DMS53 (cell line): Measurements from ENCODE around the gene HP1BP3.
A peak's percentile ranks its signal among the peaks of the same experiment; 100 is the strongest.
"Not testable (repeated sequence)": the region's sequence is repeated elsewhere in the genome, so short reads cannot be mapped to it uniquely, and the experiment has no call there.

Source experiments
- DNase-seq: peaks from one replicate; lab custom pipeline; 2025; lab: John Stamatoyannopoulos, UW

HP1BP3 gene

GRCh38 chr1:20726932-20727745, 60.0 kb downstream of the HP1BP3 start:
- no peak for DNase-seq

GRCh38 chr1:20726118-20726911, 60.8 kb downstream of the HP1BP3 start:
- no peak for DNase-seq

GRCh38 chr1:20725189-20726117, 61.7 kb downstream of the HP1BP3 start:
- DNase-seq, result peak; percentile 35

- no peak for DNase-seq
These were observed 62.5 kb downstream of the HP1BP3 start for GRCh38 chr1:20724364-20725188.

- no peak for DNase-seq
These were observed 63.4 kb downstream of the HP1BP3 start for GRCh38 chr1:20723537-20724363.

GRCh38 chr1:20723159-20723536, 64.0 kb downstream of the HP1BP3 start:
- no peak for DNase-seq

GRCh38 chr1:20721117-20722061, 65.7 kb downstream of the HP1BP3 start:
- DNase-seq, result no peak

- DNase-seq, result no peak
These were observed 66.4 kb downstream of the HP1BP3 start for GRCh38 chr1:20720631-20721091.

- DNase-seq, result no peak
These were observed 67.1 kb downstream of the HP1BP3 start for GRCh38 chr1:20719871-20720620.

GRCh38 chr1:20719261-20719660, 67.8 kb downstream of the HP1BP3 start:
- DNase-seq, result no peak

GRCh38 chr1:20718343-20718882, 68.7 kb downstream of the HP1BP3 start:
- DNase-seq, result not testable (repeated sequence)

GRCh38 chr1:20717452-20718342, 69.4 kb downstream of the HP1BP3 start, which contains the start of gene KIF17:
Gene KIF17, minus strand, starts transcription at chr1:20718007. Its CDS starts 301 bp downstream, at chr1:20717706.
- peak; percentile 90 for DNase-seq

GRCh38 chr1:20716232-20716631, 70.9 kb downstream of the HP1BP3 start:
- peak; percentile 49 for DNase-seq

GRCh38 chr1:20715406-20715805, 71.7 kb downstream of the HP1BP3 start:
- no peak for DNase-seq

- no peak for DNase-seq
These were observed 73.7 kb downstream of the HP1BP3 start for GRCh38 chr1:20713440-20713839.

GRCh38 chr1:20712215-20712577, 74.9 kb downstream of the HP1BP3 start:
- no peak for DNase-seq
